Heart left ventricle (tissue), 16 donors: ENCODE results near the gene IQCN. TPM values are rescaled to one million over a fixed set of nuclear protein-coding genes. Genes with fewer than 3 reads are reported as not detected.
A peak's percentile ranks its signal among the peaks of the same experiment; 100 is the strongest.

Experiments
- ATAC-seq, 4 donors: fragments of 200-7000 bp; cut with Tn5 transposase; one replicate each; pipeline ENCODE4 v1.9.1; 2020 to 2022; ENCODE audit warnings: moderate library complexity in 4 of 4, mild to moderate bottlenecking in 3 of 4, moderate number of reproducible peaks in 1 of 4
- DNase-seq, 5 donors: peaks; one replicate each; pipeline ENCODE4 v3.0.0-alpha.2; 2020
- H3K27ac ChIP-seq, 12 donors: fragments of 200-600 bp; sonication (generic) in 4 of 12; one replicate each; pipeline versions ENCODE4 v1.5.0 to v1.8.0; 2016 to 2022; ENCODE audit warnings: mild to moderate bottlenecking in 2 of 12
- H3K27me3 ChIP-seq, 9 donors: fragments of 200-600 bp; sonication (generic) in 2 of 9; one replicate each; pipeline versions ENCODE4 v1.5.1 to v1.8.0; 2016 to 2022; ENCODE audit warnings: mild to moderate bottlenecking in 3 of 9
- H3K36me3 ChIP-seq, 9 donors: fragments of 200-600 bp; sonication (generic) in 2 of 9; one replicate each; pipeline versions ENCODE4 v1.5.0 to v1.8.0; 2018 to 2022; ENCODE audit warnings: mild to moderate bottlenecking in 2 of 9
- H3K4me1 ChIP-seq, 12 donors: fragments of 200-600 bp; sonication (generic) in 4 of 12; one replicate each; pipeline versions ENCODE4 v1.5.0 to v1.8.0; 2016 to 2022; ENCODE audit warnings: mild to moderate bottlenecking in 3 of 12
- H3K4me3 ChIP-seq, 12 donors: fragments of 200-600 bp; sonication (generic) in 4 of 12; one replicate each; pipeline versions ENCODE4 v1.5.0 to v1.8.0; 2017 to 2022; ENCODE audit warnings: mild to moderate bottlenecking in 9 of 12, moderate library complexity in 4 of 12
- H3K9me3 ChIP-seq, 12 donors: fragments of 200-600 bp; sonication (generic) in 4 of 12; one replicate each; pipeline versions ENCODE4 v1.5.0 to v1.8.0; 2016 to 2022; ENCODE audit warnings: mild to moderate bottlenecking in 1 of 12
- CTCF ChIP-seq, 12 donors: fragments of 200-600 bp; sonication (generic) in 4 of 12; IDR thresholded peaks; one replicate each; pipeline versions ENCODE4 v1.5.0 to v1.8.0; 2018 to 2022; ENCODE audit warnings: antibody characterized with exemption in 12 of 12, mild to moderate bottlenecking in 5 of 12
- POLR2A ChIP-seq, 2 donors: fragments of 450-650 bp; IDR thresholded peaks; one replicate each; pipeline ENCODE4 v1.6.1; 2017; ENCODE audit warnings: antibody characterized with exemption in 2 of 2, mild to moderate bottlenecking in 2 of 2, moderate library complexity in 2 of 2
- WGBS, 4 donors: extraction: QIAGEN DNeasy Blood & Tissue Kit in 2 of 4; methylation state at CpG; one replicate each; pipeline versions ENCODE4 v1.1.5 to v1.1.7; 2013 to 2018; 5-methylcytosine and 5-hydroxymethylcytosine counted together
- intact Hi-C, 10 donors: fragments of 100-400 bp; cut with DNase I; formaldehyde crosslinking; loops; one replicate each; pipeline versions ENCODE4 v1.11.1 to v1.14.2; 2022
- long read RNA-seq, 3 donors: library from polyadenylated mRNA; unstranded; transcript quantifications; one replicate each; pipeline ENCODE4 v2.0.0, GENCODE V29; 2020 to 2021
- polyA plus RNA-seq, 2 donors: library from polyadenylated mRNA; stranded (reverse); fragments of 200-250 nt; gene quantifications; one replicate each; pipeline ENCODE4 v1.2.3, GENCODE V29; 2013
- total RNA-seq, 9 donors: library from RNA; depleted of rRNA in 2 of 9; stranded (reverse); fragments of >200 nt in 2 of 9; fragmentation: NEBNext Ultra II Directional in 3 of 9; extraction: Animal tissue kit (Norgen Biotek cat#: 25700) in 3 of 9; gene quantifications; one replicate each; pipeline versions ENCODE4 v1.1.0 to v1.2.4, GENCODE V29; 2016 to 2023
- donor health status: ischemic (EF 13 %, LVEDD 7.1; RV severe dilation, severe dysfunction).
- donor health status: healthy with polysubstance abuse.
- donor health status: DM: no; HTN: yes; CAD: no.
- donor health status: DM: no; HTN: no; CAD: no.
- donor health status: ischemic (EF 25% LVEDD 6.9; RV normal size, moderate dysfunction).
- donor health status: ischemic (EF 25% LVEDD 5.7; RV mildly dilated, moderate dysfunction).
- donor health status: healthy.
- donor health status: DM: yes; HTN: yes; CAD: no.
- donor health status: ischemic (EF 35%, LVEDD 5.7; RV mildly dilated, moderate dysfunction).
- donor health status: nonischemic (EF 11% LVEDD 7.7; RV severe dilation, severe dysfunction).
- donor health status: DM: yes; HTN: yes; CAD: no.
- donor health status: PGD.
- donor health status: ischemic (EF 29% LVEDD 5.4; RV normal size, mild dysfunction).
- donor health status: nonischemic (EF 23%, LVEDD 6.1; RV moderate dilation, normal function).

Gene IQCN
- 1 to 10 TPM in 4 of 9 donors, under 1 TPM in 5; 0.24 to 2.4 (median 0.75) TPM for total RNA-seq
- 1 to 10 TPM in 1 of 2 donors, under 1 TPM in 1; 0.28 to 2.8 TPM for polyA plus RNA-seq
- long read RNA-seq, donor 1 = 0 reads
- long read RNA-seq, donor 2, full-length matches to known transcripts = 2 of 2 reads
- long read RNA-seq, donor 2, partial matches to known transcripts = 0 of 2 reads
- long read RNA-seq, donor 2, other reads (novel, unspliced or antisense) = 0 of 2 reads
- long read RNA-seq, donor 3 = 0 reads

- 69 to 89% (median 76%) methylated on average over 5 to 9 of the region's 9 CpGs for WGBS, 4 donors
These were observed at the start of gene IQCN for GRCh38 chr19:18274219-18274780. TSS of gene IQCN (minus strand) at chr19:18274452. CDS start at chr19:18269478, 4,974 bp downstream.

GRCh38 chr19:18322759-18323460, 48.7 kb upstream of the IQCN start, which contains the start of gene LSM4:
TSS of gene LSM4 (minus strand) at chr19:18323076. CDS start at chr19:18323020, 56 bp downstream.
- H3K9me3 ChIP-seq = no peaks in the 10 kb centered on the region
- H3K27ac ChIP-seq = peak within 1 kb of the TSS; percentile 62 to 98 (median 90)
- TF ChIP-seq CTCF (IDR thresholded peaks at IDR 0.05) (peak in 6 of 12 donors; percentile 5 to 38 (median 18)), POLR2A (IDR thresholded peaks at IDR 0.05) (peak; percentile 22 to 82)
- peaks cover 2 to 60% (median 46%) of the 10 kb centered on the region in 12 donors for H3K4me1 ChIP-seq
- peak; percentile 98 to 99 (median 99) for DNase-seq
- H3K27me3 ChIP-seq = no peaks in the 10 kb centered on the region
- H3K36me3 ChIP-seq = no peaks in the 10 kb centered on the region
- 0% methylated on average over 24 to 75 of the region's 75 CpGs for WGBS, 4 donors
- H3K4me3 ChIP-seq = peak within 1 kb of the TSS; percentile 25 to 91 (median 81)
- intact Hi-C loops = loop anchor here in 8 of 10 donors (1.0 to 10.0 kb wide), 8 partner anchors 18 to 128 kb away; partner anchors contain the start of genes RAB3A (in 2 of the 8), JUND (in 1 of the 8) and MPV17L2 (in 1 of the 8)
- peak; percentile 96 to 98 (median 96) for ATAC-seq

More at GRCh38 chr19:18274219-18274780, at the start of gene IQCN:
- intact Hi-C loops = loop anchor here in 3 of 10 donors (2.0 to 10.0 kb wide), 3 partner anchors 111 to 137 kb away; partner anchors contain the start of genes GDF15 (in 1 of the 3) and LRRC25 (in 1 of the 3)
- no peak for DNase-seq
- TF ChIP-seq POLR2A (IDR thresholded peaks at IDR 0.05) (no peak), CTCF (IDR thresholded peaks at IDR 0.05) (no peak)
- peak in 2 of 4 donors; percentile 3 to 10 for ATAC-seq
- no peaks in the 10 kb centered on the region for H3K27me3 ChIP-seq
- peaks cover 11 to 58% (median 42%) of the 10 kb centered on the region in 12 donors for H3K4me1 ChIP-seq
- peaks cover 3 to 35% (median 14%) of the 10 kb centered on the region in 9 donors for H3K36me3 ChIP-seq
- H3K4me3 ChIP-seq = peak within 1 kb of the TSS in 5 of 12 donors; percentile 0 to 23 (median 17)
- no peaks in the 10 kb centered on the region for H3K9me3 ChIP-seq
- peak within 1 kb of the TSS; percentile 50 to 87 (median 75) for H3K27ac ChIP-seq

- intact Hi-C loops = loop anchor here in 6 of 10 donors (2.0 to 10.0 kb wide), 4 partner anchors 18 to 128 kb away; partner anchors contain the start of genes RAB3A (in 2 of the 6) and MPV17L2 (in 1 of the 6)
- H3K27ac ChIP-seq = peak overlapping the region; percentile 62 to 98 (median 88)
- DNase-seq (peak in 3 of 5 donors; percentile 51 to 72 (median 51)), ATAC-seq (peak in 2 of 4 donors; percentile 14 to 32)
- 1 to 5% (median 2%) methylated on average over 7 of the region's 7 CpGs for WGBS, 4 donors
- TF ChIP-seq CTCF (IDR thresholded peaks at IDR 0.05) (peak in 5 of 12 donors; percentile 10 to 31 (median 17)), POLR2A (IDR thresholded peaks at IDR 0.05) (no peak)
- H3K27me3 ChIP-seq = no peaks in the 10 kb centered on the region
- peaks cover 2 to 64% (median 48%) of the 10 kb centered on the region in 12 donors for H3K4me1 ChIP-seq
- peak overlapping the region; percentile 25 to 91 (median 81) for H3K4me3 ChIP-seq
- H3K9me3 ChIP-seq = no peaks in the 10 kb centered on the region
- no peaks in the 10 kb centered on the region for H3K36me3 ChIP-seq
These were observed 48.1 kb upstream of the IQCN start for GRCh38 chr19:18322318-18322758.
